ENCODE results near the gene CCM2L. TPM values are rescaled to one million over a fixed set of nuclear protein-coding genes. Genes with fewer than 3 reads are reported as not detected.

CCM2L gene
- total RNA-seq, 4 donors from 2014 or later = 0.88 to 8.3 (median 3.9) TPM

GRCh38 chr20:32070690-32071213, 60.5 kb downstream of the CCM2L start:
- Histone ChIP-seq H3K9me3 (no peaks in the 10 kb centered on the region), H3K4me1 (no peaks in the 10 kb centered on the region), H3K27ac (no peak overlapping the region), H3K4me3 (no peak overlapping the region), H3K27me3 (no peaks in the 10 kb centered on the region), H3K36me3 (no peaks in the 10 kb centered on the region)
- no peak for DNase-seq
- no peak for TF ChIP-seq CTCF (IDR thresholded peaks at IDR 0.05)
- TF ChIP-seq POLR2A (IDR thresholded peaks at IDR 0.05) = no peak

- Histone ChIP-seq H3K4me3 (no peak overlapping the region), H3K9me3 (no peaks in the 10 kb centered on the region), H3K4me1 (no peaks in the 10 kb centered on the region), H3K36me3 (no peaks in the 10 kb centered on the region), H3K27me3 (no peaks in the 10 kb centered on the region), H3K27ac (no peak overlapping the region)
- no peak for DNase-seq
- no peak for TF ChIP-seq POLR2A (IDR thresholded peaks at IDR 0.05)
Measured at GRCh38 chr20:32071395-32072167, 61.3 kb downstream of the CCM2L start.

GRCh38 chr20:32072168-32072750, 62.0 kb downstream of the CCM2L start:
- Histone ChIP-seq H3K27ac (no peak overlapping the region), H3K4me3 (no peak overlapping the region), H3K9me3 (no peaks in the 10 kb centered on the region), H3K36me3 (no peaks in the 10 kb centered on the region), H3K4me1 (no peaks in the 10 kb centered on the region), H3K27me3 (no peaks in the 10 kb centered on the region)
- TF ChIP-seq POLR2A (IDR thresholded peaks at IDR 0.05) (no peak), CTCF (IDR thresholded peaks at IDR 0.05) (no peak)
- no peak for DNase-seq

- Histone ChIP-seq H3K4me3 (no peak overlapping the region), H3K27ac (no peak overlapping the region), H3K9me3 (no peaks in the 10 kb centered on the region), H3K36me3 (no peaks in the 10 kb centered on the region), H3K27me3 (no peaks in the 10 kb centered on the region), H3K4me1 (no peaks in the 10 kb centered on the region)
- no peak for DNase-seq
- no peak for TF ChIP-seq CTCF (IDR thresholded peaks at IDR 0.05)
- no peak for TF ChIP-seq POLR2A (IDR thresholded peaks at IDR 0.05)
Measured at GRCh38 chr20:32075534-32075933, 65.3 kb downstream of the CCM2L start.

- Histone ChIP-seq H3K4me1 (no peaks in the 10 kb centered on the region), H3K27ac (no peak overlapping the region), H3K36me3 (no peaks in the 10 kb centered on the region), H3K9me3 (no peaks in the 10 kb centered on the region), H3K4me3 (no peak overlapping the region), H3K27me3 (no peaks in the 10 kb centered on the region)
- TF ChIP-seq POLR2A (IDR thresholded peaks at IDR 0.05) (no peak), CTCF (IDR thresholded peaks at IDR 0.05) (no peak)
- DNase-seq = no peak
Measured at GRCh38 chr20:32077190-32077589, 67.0 kb downstream of the CCM2L start.

- DNase-seq = no peak
- no peaks in the 10 kb centered on the region for H3K36me3 ChIP-seq
- no peaks in the 10 kb centered on the region for H3K27me3 ChIP-seq
- TF ChIP-seq CTCF (IDR thresholded peaks at IDR 0.05) = no peak
- no peak for TF ChIP-seq POLR2A (IDR thresholded peaks at IDR 0.05)
- no peaks in the 10 kb centered on the region for H3K9me3 ChIP-seq
- H3K27ac ChIP-seq = no peak overlapping the region
- no peaks in the 10 kb centered on the region for H3K4me1 ChIP-seq
- no peak overlapping the region for H3K4me3 ChIP-seq
Measured at GRCh38 chr20:32078322-32078721, 68.1 kb downstream of the CCM2L start.
